H1 (cell line): ENCODE results near the gene SPACA4. TPM values are rescaled to one million over a fixed set of nuclear protein-coding genes. Genes with fewer than 3 reads are reported as not detected.

Source experiments
- CTCF ChIA-PET: fragments of 300-600 bp; sonication (Branson Sonifier 250); formaldehyde crosslinking; loops from one replicate; lab custom pipeline; 2021; ENCODE audit not compliant: partially characterized antibody; lab: Charles Lee
- POLR2A ChIA-PET: fragments of 300-600 bp; sonication (Branson Sonifier 250); formaldehyde crosslinking; loops from one replicate; lab custom pipeline; 2021; ENCODE audit warnings: inconsistent platforms; ENCODE audit not compliant: partially characterized antibody; lab: Charles Lee
- DNase-seq, 2 experiments: peaks; one replicate each; pipeline versions ENCODE4 v3.0.0 to v3.0.0-alpha.2; 2010 to 2022; ENCODE audit warnings: low spot score in 2 of 2, low read depth in 1 of 2, mixed read lengths in 1 of 2
- FAIRE-seq: peaks from 2 replicates; lab custom pipeline; 2011; peaks lifted over from hg19 to GRCh38; lab: Jason Lieb, UNC
- H2AFZ ChIP-seq: 2 replicates; pipeline ENCODE4 v1.8.1; 2012; ENCODE audit warnings: low read length, inconsistent platforms
- H2AK5ac ChIP-seq: 2 replicates; pipeline ENCODE4 v1.6.1; 2013; ENCODE audit warnings: low read depth, low read length
- H2BK120ac ChIP-seq: replicated peaks from 2 replicates; pipeline ENCODE3; 2013; ENCODE audit warnings: low read depth, low read length, inconsistent platforms
- H2BK12ac ChIP-seq: 2 replicates; pipeline ENCODE4 v1.6.1; 2013; ENCODE audit warnings: low read depth, low read length
- H2BK15ac ChIP-seq: 2 replicates; pipeline ENCODE4 v1.6.1; 2013; ENCODE audit warnings: low read length
- H2BK20ac ChIP-seq: 2 replicates; pipeline ENCODE4 v1.6.1; 2013; ENCODE audit warnings: low read length
- H2BK5ac ChIP-seq: 2 replicates; pipeline ENCODE4 v1.6.1; 2013; ENCODE audit warnings: low read depth, low read length
- H3K14ac ChIP-seq: 2 replicates; pipeline ENCODE4 v1.6.1; 2013; ENCODE audit warnings: inconsistent platforms; ENCODE audit not compliant: insufficient read length
- H3K18ac ChIP-seq: 2 replicates; pipeline ENCODE4 v1.6.1; 2013; ENCODE audit warnings: low read length; ENCODE audit errors: extremely low read depth
- H3K23ac ChIP-seq: 2 replicates; pipeline ENCODE4 v1.6.1; 2013; ENCODE audit warnings: inconsistent platforms; ENCODE audit not compliant: insufficient read length
- H3K23me2 ChIP-seq: 2 replicates; pipeline ENCODE4 v1.6.1; 2013; ENCODE audit warnings: low read depth, low read length
- H3K27ac ChIP-seq: 2 replicates; pipeline ENCODE4 v1.6.1; 2011; ENCODE audit warnings: low read depth, low read length, inconsistent platforms
- H3K27me3 ChIP-seq, 4 experiments: replicated peaks in 1 of 4; 1 replicate in 1 of 4; 2 replicates in 3 of 4; pipeline versions ENCODE4 v1.6.1 to v1.8.1; 2011 to 2013; ENCODE audit warnings: low read length in 3 of 4, mild to moderate bottlenecking in 3 of 4, inconsistent platforms in 2 of 4, mixed read lengths in 2 of 4, moderate library complexity in 1 of 4; ENCODE audit not compliant: control insufficient read depth in 3 of 4, insufficient read depth in 3 of 4; ENCODE audit errors: extremely low read depth in 1 of 4
- H3K36me3 ChIP-seq, 4 experiments: 2 replicates each; pipeline versions ENCODE4 v1.6.1 to v1.8.1; 2011 to 2013; ENCODE audit warnings: mild to moderate bottlenecking in 4 of 4, low read length in 3 of 4, moderate library complexity in 2 of 4, control low read depth in 1 of 4, inconsistent platforms in 1 of 4; ENCODE audit not compliant: insufficient read depth in 4 of 4, control insufficient read depth in 2 of 4
- H3K4ac ChIP-seq: replicated peaks from 2 replicates; pipeline ENCODE3; 2013; ENCODE audit warnings: low read length, low read depth, mixed read lengths, inconsistent platforms; ENCODE audit not compliant: insufficient read length
- H3K4me1 ChIP-seq, 4 experiments: replicated peaks in 1 of 4; 1 replicate in 1 of 4; 2 replicates in 3 of 4; pipeline versions ENCODE4 v1.6.1 to v1.8.1; 2011 to 2013; ENCODE audit warnings: low read length in 3 of 4, inconsistent platforms in 2 of 4, mixed read lengths in 1 of 4; ENCODE audit not compliant: insufficient read depth in 4 of 4, control insufficient read depth in 3 of 4
- H3K4me2 ChIP-seq, 2 experiments: 2 replicates each; pipeline versions ENCODE4 v1.6.1 to v1.8.1; 2011 to 2013; ENCODE audit warnings: low read depth in 2 of 2, low read length in 2 of 2, control low read depth in 1 of 2, inconsistent platforms in 1 of 2, mild to moderate bottlenecking in 1 of 2; ENCODE audit not compliant: insufficient read depth in 1 of 2
- H3K4me3 ChIP-seq, 4 experiments: fragments of 200-600, 300-600 bp in 1 of 4; sonication (generic), shearing (Covaris generic), sonication (Bioruptor Twin) in 1 of 4; 2 replicates each; pipeline versions ENCODE4 v1.5.1 to v1.8.1; 2011 to 2016; ENCODE audit warnings: low read length in 4 of 4, low read depth in 3 of 4, control low read depth in 2 of 4, inconsistent platforms in 2 of 4, mild to moderate bottlenecking in 2 of 4, mixed read lengths in 1 of 4, moderate library complexity in 1 of 4; ENCODE audit not compliant: insufficient read depth in 2 of 4; ENCODE audit errors: extremely low read depth in 1 of 4
- H3K56ac ChIP-seq: replicated peaks from 2 replicates; pipeline ENCODE3; 2013; ENCODE audit warnings: low read depth, mild to moderate bottlenecking, mixed read lengths, low read length, inconsistent platforms; ENCODE audit not compliant: insufficient read length
- H3K79me1 ChIP-seq: 2 replicates; pipeline ENCODE4 v1.6.1; 2013; ENCODE audit warnings: low read depth, low read length, control low read depth
- H3K79me2 ChIP-seq, 2 experiments: 2 replicates each; pipeline versions ENCODE4 v1.6.1 to v1.8.1; 2012 to 2013; ENCODE audit warnings: low read length in 2 of 2, mild to moderate bottlenecking in 2 of 2, inconsistent platforms in 1 of 2; ENCODE audit not compliant: insufficient read depth in 2 of 2, control insufficient read depth in 1 of 2
- H3K9ac ChIP-seq, 4 experiments: replicated peaks in 1 of 4; 1 replicate in 1 of 4; 2 replicates in 3 of 4; pipeline versions ENCODE4 v1.6.1 to v1.8.1; 2011 to 2013; ENCODE audit warnings: low read depth in 3 of 4, low read length in 3 of 4, control low read depth in 2 of 4, mild to moderate bottlenecking in 2 of 4, moderate library complexity in 2 of 4, inconsistent platforms in 1 of 4; ENCODE audit errors: extremely low read depth in 1 of 4
- H3K9me3 ChIP-seq, 2 experiments: 2 replicates each; pipeline versions ENCODE4 v1.6.1 to v1.8.1; 2012 to 2013; ENCODE audit warnings: mild to moderate bottlenecking in 2 of 2, moderate library complexity in 2 of 2, control low read depth in 1 of 2, inconsistent platforms in 1 of 2, low read depth in 1 of 2, low read length in 1 of 2, mixed read lengths in 1 of 2; ENCODE audit not compliant: insufficient read depth in 2 of 2
- H4K20me1 ChIP-seq, 2 experiments: replicated peaks in 1 of 2; 2 replicates each; pipeline versions ENCODE3 to v1.8.1; 2011 to 2013; ENCODE audit warnings: inconsistent platforms in 2 of 2, low read length in 2 of 2, mild to moderate bottlenecking in 1 of 2; ENCODE audit not compliant: insufficient read depth in 2 of 2, control insufficient read depth in 1 of 2
- H4K5ac ChIP-seq: 2 replicates; pipeline ENCODE4 v1.6.1; 2013; ENCODE audit warnings: low read length, low read depth, mixed read lengths, inconsistent platforms; ENCODE audit not compliant: insufficient read length
- H4K8ac ChIP-seq: 2 replicates; pipeline ENCODE4 v1.8.0; 2013; ENCODE audit warnings: mild to moderate bottlenecking, moderate library complexity, low read length, inconsistent platforms; ENCODE audit not compliant: insufficient read depth; ENCODE audit errors: extremely low read depth
- H4K91ac ChIP-seq: replicated peaks from 2 replicates; pipeline ENCODE3; 2013; ENCODE audit warnings: low read length, mixed read lengths, inconsistent platforms; ENCODE audit not compliant: insufficient read length
- RAD21 ChIP-seq, 2 experiments: IDR thresholded peaks in 1 of 2; conservative IDR thresholded peaks in 1 of 2; 2 replicates each; pipeline ENCODE4 v1.6.1; 2011; ENCODE audit warnings: low read depth in 2 of 2, low read length in 2 of 2, improper control_type of control experiment in 1 of 2, inconsistent platforms in 1 of 2, mild to moderate bottlenecking in 1 of 2, moderate library complexity in 1 of 2
- TBP ChIP-seq: IDR thresholded peaks from 2 replicates; pipeline ENCODE4 v1.6.1; 2011; ENCODE audit warnings: low read depth, low read length, improper control_type of control experiment
- WGBS, 2 experiments: shearing (Covaris generic) in 1 of 2; methylation state at CpG; one replicate each; pipeline versions ENCODE4 v1.1.6 to v1.1.7; 2013 to 2015; ENCODE audit warnings: low lambda C conversion rate in 2 of 2, mixed read lengths in 2 of 2, inconsistent platforms in 1 of 2, low coverage in 1 of 2, missing lambda C conversion rate in 1 of 2; ENCODE audit not compliant: insufficient replicate concordance in 2 of 2, insufficient coverage in 1 of 2, insufficient read length in 1 of 2; ENCODE audit errors: extremely low coverage in 1 of 2, missing lambda C conversion rate in 1 of 2; 5-methylcytosine and 5-hydroxymethylcytosine counted together
- polyA plus RNA-seq, 7 experiments: library from polyadenylated mRNA; depleted of rRNA in 3 of 7; stranded (reverse) in 5 of 7; unstranded in 2 of 7; fragments of >200 nt in 5 of 7; fragments of 200-250 nt in 2 of 7; gene quantifications; 1 replicate in 5 of 7; 2 replicates in 1 of 7; 4 replicates in 1 of 7; pipeline versions ENCODE4 v1.2.1 to v1.2.3, GENCODE V29; 2011 to 2013; ENCODE audit warnings: missing spikeins in 2 of 7, mixed read lengths in 2 of 7
- total RNA-seq: library from RNA; stranded (reverse); fragmentation: NEBNext Ultra II Directional; extraction: Animal tissue kit (Norgen Biotek cat#: 25700); gene quantifications from 2 replicates; pipeline ENCODE4 v1.2.1, GENCODE V29; 2021

SPACA4 gene
- total and polyA plus RNA-seq, 2 of the 8 experiments (the other 6 are each of a cell fraction or from before 2014, with no cell fraction given), result not detected

GRCh38 chr19:48645620-48646000 lies 39.1 kb downstream of the SPACA4 start:
- Histone ChIP-seq H3K27me3 (no peaks in the 10 kb centered on the region), H3K79me2 (peaks cover 0 to 11% of the 10 kb centered on the region in 2 experiments; a peak in 2 of 4 replicates), H2BK120ac (peak overlapping the region; percentile 14), H2BK15ac (peak overlapping the region; percentile 99; the same call in 1 of the 2 replicates), H3K23ac (no peak overlapping the region), H3K18ac (peak overlapping the region; percentile 63), H2BK12ac (peak overlapping the region; percentile 84), H2BK20ac (peak overlapping the region; percentile 72), H4K8ac (peak overlapping the region; percentile 22), H3K4me1 (peaks cover 0 to 7% (median 1%) of the 10 kb centered on the region in 4 experiments; a peak in 4 of 7 replicates), H3K4ac (peak overlapping the region; percentile 62), H2BK5ac (peak overlapping the region; percentile 99), H2AFZ (no peak overlapping the region), H4K91ac (peak overlapping the region; percentile 94), H4K20me1 (no peaks in the 10 kb centered on the region), H3K4me2 (peak overlapping the region; percentile 89 to 98), H3K14ac (peak overlapping the region; percentile 44), H3K23me2 (peaks cover 11% of the 10 kb centered on the region), H3K36me3 (no peaks in the 10 kb centered on the region), H3K4me3 (peak overlapping the region; percentile 68 to 84 (median 82)), H3K56ac (peak overlapping the region; percentile 75), H3K79me1 (no peaks in the 10 kb centered on the region), H3K27ac (peak overlapping the region; percentile 78), H3K9me3 (no peaks in the 10 kb centered on the region), H4K5ac (peak overlapping the region; percentile 76), H3K9ac (peak overlapping the region in 3 of 4 experiments; percentile 40 to 73 (median 43); a peak in 6 of 7 replicates), H2AK5ac (peak overlapping the region; percentile 75; the same call in 1 of the 2 replicates)
- 0% methylated on average over 5 of the region's 6 CpGs; no CpG with 5 or more reads in 1 of the 2 experiments for WGBS, 2 experiments
- DNase-seq, result peak in 1 of 2 experiments; percentile 74
- ChIA-PET CTCF (interaction anchor here (0.6 to 3.4 kb wide), 31 partner anchors 9 to 327 kb away, joined by 3 to 26 read pairs (median 4); partner anchors contain the start of genes BCAT2, FUT1 and FUT2), POLR2A (interaction anchor here (0.9 to 2.9 kb wide), 39 partner anchors 8 to 318 kb away, joined by 3 to 27 read pairs (median 5); partner anchors contain the start of genes FAM83E, FUT2, HSD17B14 and IZUMO1)
- FAIRE-seq, result no peak
- TF ChIP-seq RAD21 (IDR thresholded peaks at IDR 0.05 in 1 of 2, conservative IDR thresholded peaks at IDR 0.05 in 1 of 2; ENCODE audit: low read depth in 2 of 2, low read length in 2 of 2) (no peak), TBP (no peak)
